Endothelial cell of umbilical vein (primary cell): ENCODE data around the gene SLC25A43.

ENCODE experiments used
- CTCF ChIP-seq, 2 donors: IDR thresholded peaks; 1 replicate in 1 of 2; 2 replicates in 1 of 2; pipeline ENCODE4 v1.5.1; 2011; ENCODE audit warnings: low read length in 2 of 2, mild to moderate bottlenecking in 2 of 2, moderate library complexity in 2 of 2, control low read depth in 1 of 2, inconsistent platforms in 1 of 2, low read depth in 1 of 2; ENCODE audit not compliant: insufficient read depth in 1 of 2; ENCODE audit errors: extremely low read depth in 1 of 2
- EZH2 ChIP-seq: IDR thresholded peaks from 2 replicates; pipeline ENCODE4 v1.6.1; 2012; ENCODE audit warnings: borderline replicate concordance, low read depth, mild to moderate bottlenecking, moderate library complexity, low read length, inconsistent platforms; ENCODE audit not compliant: severe bottlenecking
- FOS ChIP-seq: IDR thresholded peaks from 2 replicates; pipeline ENCODE4 v1.6.1; 2011; ENCODE audit warnings: mild to moderate bottlenecking, low read length, moderate library complexity, borderline replicate concordance; ENCODE audit not compliant: insufficient read depth
- GATA2 ChIP-seq: IDR thresholded peaks from 2 replicates; pipeline ENCODE4 v1.7.0; 2011; ENCODE audit warnings: low read depth, mild to moderate bottlenecking, moderate library complexity, mixed read lengths, low read length; ENCODE audit not compliant: insufficient read length, insufficient read depth
- MAX ChIP-seq: IDR thresholded peaks from 2 replicates; pipeline ENCODE4 v1.6.1; 2011; ENCODE audit not compliant: insufficient read depth, insufficient read length
- POLR2A ChIP-seq: IDR thresholded peaks from 2 replicates; pipeline ENCODE4 v1.6.1; 2012; ENCODE audit warnings: low read depth, mild to moderate bottlenecking, control low read depth, low read length

GRCh38 chrX:119481323-119481801, 82.2 kb downstream of the SLC25A43 start:
- TF ChIP-seq POLR2A (no peak), FOS (no peak), CTCF (IDR thresholded peaks at IDR 0.05; ENCODE audit: extremely low read depth in 1 of 2, insufficient read depth in 1 of 2, low read depth in 1 of 2, low read length in 2 of 2) (no peak), EZH2 (no peak), GATA2 (no peak), MAX (no peak)
